ENCODE measurements around the gene CFAP20DC. TPM values are rescaled to one million over a fixed set of nuclear protein-coding genes. Genes with fewer than 3 reads are reported as not detected.

CFAP20DC gene
- total RNA-seq, 1 experiment from 2014 or later = 2.9 TPM

DNA sequence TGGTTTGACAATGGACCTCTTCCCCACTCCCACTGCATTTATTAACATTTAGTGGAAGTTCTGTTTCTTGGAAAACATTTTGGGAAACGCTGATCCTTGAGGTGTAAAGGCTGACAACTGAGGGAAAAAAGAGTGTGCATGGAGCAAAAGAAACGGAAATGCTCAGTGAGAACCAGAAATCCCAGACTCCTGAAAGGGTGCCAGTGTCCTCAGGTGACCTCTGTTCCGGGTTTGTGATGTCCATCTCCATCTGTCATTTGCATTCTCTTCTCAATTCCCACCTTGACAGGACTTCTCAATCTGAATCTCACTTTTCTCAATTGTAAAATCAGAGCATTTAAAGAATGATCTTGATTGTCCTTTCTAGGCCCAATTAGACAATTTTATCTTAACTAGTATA, 312.2 kb downstream of the CFAP20DC start:
- no peak overlapping the region for H3K4me2 ChIP-seq (ENCODE audit: low read length)

GRCh38 chr3:58731673-58732072, 318.2 kb downstream of the CFAP20DC start:
- POLR2A ChIA-PET = no interaction called here
- TF ChIP-seq RAD21 (IDR thresholded peaks at IDR 0.05; ENCODE audit: low read depth) = 0 out of 2 replicates have a peak, but pooled peaks have one; percentile 12
- no peak for TF ChIP-seq SP1 (IDR thresholded peaks at IDR 0.05; ENCODE audit: low read depth)
- TF ChIP-seq, protein P1, sequence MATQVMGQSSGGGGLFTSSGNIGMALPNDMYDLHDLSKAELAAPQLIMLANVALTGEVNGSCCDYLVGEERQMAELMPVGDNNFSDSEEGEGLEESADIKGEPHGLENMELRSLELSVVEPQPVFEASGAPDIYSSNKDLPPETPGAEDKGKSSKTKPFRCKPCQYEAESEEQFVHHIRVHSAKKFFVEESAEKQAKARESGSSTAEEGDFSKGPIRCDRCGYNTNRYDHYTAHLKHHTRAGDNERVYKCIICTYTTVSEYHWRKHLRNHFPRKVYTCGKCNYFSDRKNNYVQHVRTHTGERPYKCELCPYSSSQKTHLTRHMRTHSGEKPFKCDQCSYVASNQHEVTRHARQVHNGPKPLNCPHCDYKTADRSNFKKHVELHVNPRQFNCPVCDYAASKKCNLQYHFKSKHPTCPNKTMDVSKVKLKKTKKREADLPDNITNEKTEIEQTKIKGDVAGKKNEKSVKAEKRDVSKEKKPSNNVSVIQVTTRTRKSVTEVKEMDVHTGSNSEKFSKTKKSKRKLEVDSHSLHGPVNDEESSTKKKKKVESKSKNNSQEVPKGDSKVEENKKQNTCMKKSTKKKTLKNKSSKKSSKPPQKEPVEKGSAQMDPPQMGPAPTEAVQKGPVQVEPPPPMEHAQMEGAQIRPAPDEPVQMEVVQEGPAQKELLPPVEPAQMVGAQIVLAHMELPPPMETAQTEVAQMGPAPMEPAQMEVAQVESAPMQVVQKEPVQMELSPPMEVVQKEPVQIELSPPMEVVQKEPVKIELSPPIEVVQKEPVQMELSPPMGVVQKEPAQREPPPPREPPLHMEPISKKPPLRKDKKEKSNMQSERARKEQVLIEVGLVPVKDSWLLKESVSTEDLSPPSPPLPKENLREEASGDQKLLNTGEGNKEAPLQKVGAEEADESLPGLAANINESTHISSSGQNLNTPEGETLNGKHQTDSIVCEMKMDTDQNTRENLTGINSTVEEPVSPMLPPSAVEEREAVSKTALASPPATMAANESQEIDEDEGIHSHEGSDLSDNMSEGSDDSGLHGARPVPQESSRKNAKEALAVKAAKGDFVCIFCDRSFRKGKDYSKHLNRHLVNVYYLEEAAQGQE (IDR thresholded peaks at IDR 0.05; ENCODE audit: low read depth) = no peak

More for the DNA sequence above, 312.2 kb downstream of the CFAP20DC start:
- no peak overlapping the region for H3K4me3 ChIP-seq (replicated peaks in 1 of 2; ENCODE audit: low read depth in 1 of 2, low read length in 2 of 2)
- TF ChIP-seq, protein P2, sequence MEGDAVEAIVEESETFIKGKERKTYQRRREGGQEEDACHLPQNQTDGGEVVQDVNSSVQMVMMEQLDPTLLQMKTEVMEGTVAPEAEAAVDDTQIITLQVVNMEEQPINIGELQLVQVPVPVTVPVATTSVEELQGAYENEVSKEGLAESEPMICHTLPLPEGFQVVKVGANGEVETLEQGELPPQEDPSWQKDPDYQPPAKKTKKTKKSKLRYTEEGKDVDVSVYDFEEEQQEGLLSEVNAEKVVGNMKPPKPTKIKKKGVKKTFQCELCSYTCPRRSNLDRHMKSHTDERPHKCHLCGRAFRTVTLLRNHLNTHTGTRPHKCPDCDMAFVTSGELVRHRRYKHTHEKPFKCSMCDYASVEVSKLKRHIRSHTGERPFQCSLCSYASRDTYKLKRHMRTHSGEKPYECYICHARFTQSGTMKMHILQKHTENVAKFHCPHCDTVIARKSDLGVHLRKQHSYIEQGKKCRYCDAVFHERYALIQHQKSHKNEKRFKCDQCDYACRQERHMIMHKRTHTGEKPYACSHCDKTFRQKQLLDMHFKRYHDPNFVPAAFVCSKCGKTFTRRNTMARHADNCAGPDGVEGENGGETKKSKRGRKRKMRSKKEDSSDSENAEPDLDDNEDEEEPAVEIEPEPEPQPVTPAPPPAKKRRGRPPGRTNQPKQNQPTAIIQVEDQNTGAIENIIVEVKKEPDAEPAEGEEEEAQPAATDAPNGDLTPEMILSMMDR (IDR thresholded peaks at IDR 0.05 in 2 of 3, conservative IDR thresholded peaks at IDR 0.05 in 1 of 3; ENCODE audit: borderline replicate concordance in 1 of 3, insufficient read depth in 1 of 3, low read depth in 2 of 3, low read length in 2 of 3) = 0 out of 6 replicates have a peak, but pooled peaks of 1 of the 3 experiments have one; percentile 3
- no peak for TF ChIP-seq TCF7L2 (IDR thresholded peaks at IDR 0.05; ENCODE audit: borderline replicate concordance, extremely low read depth, insufficient read depth, insufficient read length)
- ChIA-PET RAD21 (ENCODE audit: low non-redundant PET in 1 of 2, low total read pairs in 2 of 2, uncharacterized antibody in 2 of 2, unreplicated experiment in 2 of 2) (no interaction called here), POLR2A (no interaction called here), CTCF (no interaction called here)
- no peaks in the 10 kb centered on the region for H4K20me1 ChIP-seq (ENCODE audit: insufficient read depth)
- intact Hi-C loops (cut with micrococcal nuclease) = no loop called here
- H3K79me2 ChIP-seq (ENCODE audit: insufficient read depth, low read length) = no peaks in the 10 kb centered on the region
- no TSS peak for BruUV-seq (replicated peaks)
- H3K36me3 ChIP-seq (ENCODE audit: control insufficient read depth in 1 of 2, insufficient read depth in 2 of 2, low read length in 2 of 2) = no peaks in the 10 kb centered on the region
- H3K9ac ChIP-seq (ENCODE audit: low read length) = no peak overlapping the region
- H3K9me3 ChIP-seq (ENCODE audit: control insufficient read depth in 1 of 2, insufficient read depth in 1 of 2, low read depth in 1 of 2, low read length in 2 of 2) = no peaks in the 10 kb centered on the region
- no peak for ATAC-seq
- no peak overlapping the region for H2AFZ ChIP-seq (ENCODE audit: low read depth, low read length, poor library complexity, severe bottlenecking)
- H3K4me1 ChIP-seq (ENCODE audit: control insufficient read depth in 1 of 2, insufficient read depth in 2 of 2, low read length in 2 of 2) = no peaks in the 10 kb centered on the region
- H3K27ac ChIP-seq (ENCODE audit: low read depth, low read length) = no peak overlapping the region
- DNase-seq (ENCODE audit: low read depth, low spot score) = no peak
- H3K9me2 ChIP-seq (ENCODE audit: insufficient read depth) = no peaks in the 10 kb centered on the region
- H3K27me3 ChIP-seq (ENCODE audit: insufficient read depth, low read length) = no peaks in the 10 kb centered on the region

More at GRCh38 chr3:58731673-58732072, 318.2 kb downstream of the CFAP20DC start:
- DNase-seq (ENCODE audit: low read depth, low spot score) (no peak), ATAC-seq (no peak)
- Histone ChIP-seq H2AFZ (ENCODE audit: low read depth, low read length, poor library complexity, severe bottlenecking) (no peak overlapping the region), H3K4me1 (ENCODE audit: control insufficient read depth in 1 of 2, insufficient read depth in 2 of 2, low read length in 2 of 2) (no peaks in the 10 kb centered on the region), H3K9ac (ENCODE audit: low read length) (no peak overlapping the region), H3K4me2 (ENCODE audit: low read length) (no peak overlapping the region), H3K36me3 (ENCODE audit: control insufficient read depth in 1 of 2, insufficient read depth in 2 of 2, low read length in 2 of 2) (no peaks in the 10 kb centered on the region), H3K27me3 (ENCODE audit: insufficient read depth, low read length) (no peaks in the 10 kb centered on the region), H3K9me3 (ENCODE audit: control insufficient read depth in 1 of 2, insufficient read depth in 1 of 2, low read depth in 1 of 2, low read length in 2 of 2) (no peaks in the 10 kb centered on the region), H3K4me3 (replicated peaks in 1 of 2; ENCODE audit: low read depth in 1 of 2, low read length in 2 of 2) (no peak overlapping the region), H3K9me2 (ENCODE audit: insufficient read depth) (no peaks in the 10 kb centered on the region), H3K79me2 (ENCODE audit: insufficient read depth, low read length) (no peaks in the 10 kb centered on the region), H4K20me1 (ENCODE audit: insufficient read depth) (no peaks in the 10 kb centered on the region), H3K27ac (ENCODE audit: low read depth, low read length) (no peak overlapping the region)
- ChIA-PET RAD21 (ENCODE audit: low non-redundant PET in 1 of 2, low total read pairs in 2 of 2, uncharacterized antibody in 2 of 2, unreplicated experiment in 2 of 2) (interaction anchor here in 1 of 2 experiments (0.6 kb wide), 1 partner anchor 349 kb away, joined by 3 read pairs; no protein-coding TSS in a partner anchor), CTCF (no interaction called here)
- no TSS peak for BruUV-seq (replicated peaks)
- intact Hi-C loops (cut with micrococcal nuclease) = no loop called here

Data from HCT116 (cell line).